Measurements from ENCODE around the gene CPEB4. TPM values are rescaled to one million over a fixed set of nuclear protein-coding genes. Genes with fewer than 3 reads are reported as not detected.

The CPEB4 gene
- total RNA-seq, 5 donors from 2014 or later (not counting 1 experiment from before 2014, with no cell fraction given), result 13.8 to 25.9 (median 14.9) TPM

DNA sequence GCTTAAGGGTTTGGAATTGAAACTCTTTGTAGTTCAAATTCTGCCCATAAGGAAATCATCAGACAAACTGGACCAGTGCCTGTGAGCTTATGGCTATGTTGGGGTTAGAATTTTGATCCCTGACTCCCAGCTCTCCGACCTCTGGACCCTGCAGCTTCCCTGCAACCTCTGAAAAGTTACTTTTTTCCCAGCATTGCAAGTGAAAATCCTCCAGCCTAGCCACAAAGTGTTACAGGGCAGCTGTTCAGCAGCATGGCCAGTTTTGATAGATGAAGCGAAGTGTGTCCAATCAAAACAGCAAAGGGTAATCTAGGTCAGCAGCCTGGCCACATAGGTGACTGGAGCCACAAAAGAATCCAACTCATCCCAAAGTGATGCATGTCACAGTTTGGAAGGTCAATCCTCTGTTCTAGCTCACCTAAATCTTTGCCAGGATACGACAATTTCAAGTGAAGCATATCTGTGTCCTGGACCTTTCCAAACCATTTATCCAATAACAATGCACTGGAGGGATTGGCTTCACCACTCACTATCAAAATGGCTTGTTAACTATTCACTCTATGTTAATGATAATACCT lies 4.7 kb upstream of the CPEB4 start:
- Histone ChIP-seq H3K9me3 (no peaks in the 10 kb centered on the region), H3K4me3 (ENCODE audit: control insufficient read depth in 1 of 2, extremely low read depth in 1 of 2, low read length in 1 of 2) (no peak overlapping the region), H3K4me1 (ENCODE audit: control insufficient read depth in 1 of 2, extremely low read depth in 1 of 2, insufficient read depth in 2 of 2, low read length in 2 of 2) (peaks cover 11 to 31% of the 10 kb centered on the region in 2 experiments), H3K27ac (ENCODE audit: low read length) (no peak overlapping the region), H3K36me3 (ENCODE audit: control insufficient read depth in 2 of 2, extremely low read depth in 1 of 2, insufficient read depth in 1 of 2, low read length in 1 of 2) (no peaks in the 10 kb centered on the region), H3K27me3 (replicated peaks in 1 of 2; ENCODE audit: control insufficient read depth in 2 of 2, extremely low read depth in 1 of 2, insufficient read depth in 2 of 2, low read length in 1 of 2) (no peaks in the 10 kb centered on the region)
- CTCF ChIA-PET, result interaction anchor here (0.7 to 1.1 kb wide), 2 partner anchors 18 to 30 kb away, joined by 3 read pairs; no protein-coding TSS in a partner anchor
- no peak for ATAC-seq (replicated peaks in 1 of 4)
- H3K4me3 Mint-ChIP-seq, result no peak overlapping the region
- peak overlapping the region in 1 of 2 donors; percentile 4 for H3K27ac Mint-ChIP-seq
- peaks cover 38 to 48% (median 40%) of the 10 kb centered on the region in 3 donors for H3K4me1 Mint-ChIP-seq
- no peaks in the 10 kb centered on the region for H3K27me3 Mint-ChIP-seq
- peaks cover 0 to 7% (median 0%) of the 10 kb centered on the region in 3 donors for H3K9me3 Mint-ChIP-seq
- 85% methylated on average over 2 of the region's 3 CpGs for WGBS (ENCODE audit: insufficient coverage)
- POLR2A ChIA-PET, result no interaction called here
- H3K36me3 Mint-ChIP-seq, result peaks cover 2% of the 10 kb centered on the region
- DNase-seq, result no peak

DNA sequence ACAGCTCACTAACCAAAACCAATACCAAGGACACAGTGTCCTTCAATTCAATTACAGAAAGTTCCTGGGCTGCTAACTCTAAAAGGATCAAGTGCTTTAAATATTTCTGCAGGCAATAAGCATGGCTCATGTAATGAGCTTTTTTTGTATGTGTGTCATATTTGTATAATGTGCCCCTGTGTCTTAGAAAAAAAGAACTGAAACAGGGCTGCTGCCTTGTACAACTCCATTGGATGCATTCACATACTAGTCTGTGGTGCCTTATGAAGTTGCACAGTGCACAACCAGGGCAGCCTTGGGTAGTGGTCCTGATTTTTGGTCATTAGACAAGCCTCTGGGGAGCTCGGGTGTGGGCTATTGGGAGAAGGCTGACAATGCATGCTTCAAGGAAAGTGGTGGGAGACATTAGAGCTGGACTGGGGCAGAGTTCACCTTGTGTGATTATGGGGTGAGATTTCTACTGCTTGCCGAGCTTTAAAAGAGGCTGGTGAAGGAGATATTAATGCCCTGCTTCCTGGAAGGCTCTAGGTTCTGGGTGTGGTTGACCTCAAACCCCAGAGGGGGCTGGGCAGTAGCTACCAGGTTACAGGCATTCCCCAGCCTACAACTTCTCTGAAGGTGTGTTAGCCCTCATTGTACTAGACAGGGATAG lies 3.6 kb upstream of the CPEB4 start:
- Histone ChIP-seq H3K27me3 (replicated peaks in 1 of 2; ENCODE audit: control insufficient read depth in 2 of 2, extremely low read depth in 1 of 2, insufficient read depth in 2 of 2, low read length in 1 of 2) (no peaks in the 10 kb centered on the region), H3K9me3 (no peaks in the 10 kb centered on the region), H3K36me3 (ENCODE audit: control insufficient read depth in 2 of 2, extremely low read depth in 1 of 2, insufficient read depth in 1 of 2, low read length in 1 of 2) (no peaks in the 10 kb centered on the region), H3K4me1 (ENCODE audit: control insufficient read depth in 1 of 2, extremely low read depth in 1 of 2, insufficient read depth in 2 of 2, low read length in 2 of 2) (peaks cover 13 to 36% of the 10 kb centered on the region in 2 experiments), H3K27ac (ENCODE audit: low read length) (peak overlapping the region; percentile 54), H3K4me3 (ENCODE audit: control insufficient read depth in 1 of 2, extremely low read depth in 1 of 2, low read length in 1 of 2) (no peak overlapping the region)
- DNase-seq (peak in 30 of 35 experiments; percentile 13 to 73 (median 38)), ATAC-seq (replicated peaks in 1 of 4) (no peak)
- POLR2A ChIA-PET, result interaction anchor here (0.5 to 1.1 kb wide), 5 partner anchors 12 to 269 kb away, joined by 3 to 5 read pairs (median 3); no protein-coding TSS in a partner anchor
- peaks cover 45 to 56% (median 46%) of the 10 kb centered on the region in 3 donors for H3K4me1 Mint-ChIP-seq
- peak overlapping the region; percentile 75 to 86 for H3K27ac Mint-ChIP-seq
- 19% methylated on average over 2 of the region's 2 CpGs for WGBS (ENCODE audit: insufficient coverage)
- CTCF ChIA-PET, result interaction anchor here (0.5 to 1.6 kb wide), 9 partner anchors 10 to 1200 kb away, joined by 3 to 10 read pairs (median 4); partner anchors contain the start of gene BOD1 (in 1 of the 2)
- peaks cover 2% of the 10 kb centered on the region for H3K36me3 Mint-ChIP-seq
- H3K27me3 Mint-ChIP-seq, result no peaks in the 10 kb centered on the region
- H3K4me3 Mint-ChIP-seq, result peak overlapping the region in 1 of 3 donors; percentile 87
- peaks cover 0 to 7% (median 0%) of the 10 kb centered on the region in 3 donors for H3K9me3 Mint-ChIP-seq

DNA sequence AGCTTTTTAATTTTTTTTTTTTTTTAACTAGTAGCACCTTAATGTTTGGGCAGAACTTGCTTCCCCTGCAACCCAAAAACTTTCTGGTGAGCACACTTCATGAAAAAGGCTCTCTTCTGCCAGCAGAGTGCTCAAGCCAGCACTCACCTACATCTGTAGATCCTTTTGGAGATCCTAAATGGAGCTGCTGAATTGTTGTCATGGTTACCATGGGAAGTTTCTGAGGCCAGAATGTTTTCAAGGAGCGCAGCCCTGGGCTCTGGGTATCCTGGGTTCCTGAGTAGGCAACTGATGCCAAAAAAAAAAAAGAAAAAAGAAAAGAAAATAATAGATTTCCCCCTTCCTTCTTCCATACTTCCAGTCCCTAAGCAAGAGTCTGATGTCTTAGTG lies 3.1 kb upstream of the CPEB4 start:
- Histone ChIP-seq H3K9me3 (no peaks in the 10 kb centered on the region), H3K4me3 (ENCODE audit: control insufficient read depth in 1 of 2, extremely low read depth in 1 of 2, low read length in 1 of 2) (peak overlapping the region in 1 of 2 donors; percentile 10), H3K4me1 (ENCODE audit: control insufficient read depth in 1 of 2, extremely low read depth in 1 of 2, insufficient read depth in 2 of 2, low read length in 2 of 2) (peaks cover 15 to 41% of the 10 kb centered on the region in 2 experiments), H3K27ac (ENCODE audit: low read length) (peak overlapping the region; percentile 54), H3K27me3 (replicated peaks in 1 of 2; ENCODE audit: control insufficient read depth in 2 of 2, extremely low read depth in 1 of 2, insufficient read depth in 2 of 2, low read length in 1 of 2) (no peaks in the 10 kb centered on the region), H3K36me3 (ENCODE audit: control insufficient read depth in 2 of 2, extremely low read depth in 1 of 2, insufficient read depth in 1 of 2, low read length in 1 of 2) (no peaks in the 10 kb centered on the region)
- Mint-ChIP-seq H3K9me3 (peaks cover 0 to 7% (median 0%) of the 10 kb centered on the region in 3 donors), H3K36me3 (peaks cover 2% of the 10 kb centered on the region), H3K4me3 (peak overlapping the region in 1 of 3 donors; percentile 87), H3K4me1 (peaks cover 51 to 61% (median 52%) of the 10 kb centered on the region in 3 donors), H3K27ac (peak overlapping the region; percentile 86 to 87), H3K27me3 (no peaks in the 10 kb centered on the region)
- no CpG with 5 or more reads among the region's 1 CpG for whole genome bisulfite sequencing (ENCODE audit: insufficient coverage)
- no peak for ATAC-seq (replicated peaks in 1 of 4)
- no peak for DNase-seq
- POLR2A ChIA-PET, result interaction anchor here (0.5 to 1.1 kb wide), 4 partner anchors 12 to 269 kb away, joined by 3 to 5 read pairs (median 4); no protein-coding TSS in a partner anchor
- CTCF ChIA-PET, result interaction anchor here (0.5 to 1.6 kb wide), 9 partner anchors 10 to 1376 kb away, joined by 3 to 10 read pairs (median 4); partner anchors contain the start of gene BOD1 (in 1 of the 2)

DNA sequence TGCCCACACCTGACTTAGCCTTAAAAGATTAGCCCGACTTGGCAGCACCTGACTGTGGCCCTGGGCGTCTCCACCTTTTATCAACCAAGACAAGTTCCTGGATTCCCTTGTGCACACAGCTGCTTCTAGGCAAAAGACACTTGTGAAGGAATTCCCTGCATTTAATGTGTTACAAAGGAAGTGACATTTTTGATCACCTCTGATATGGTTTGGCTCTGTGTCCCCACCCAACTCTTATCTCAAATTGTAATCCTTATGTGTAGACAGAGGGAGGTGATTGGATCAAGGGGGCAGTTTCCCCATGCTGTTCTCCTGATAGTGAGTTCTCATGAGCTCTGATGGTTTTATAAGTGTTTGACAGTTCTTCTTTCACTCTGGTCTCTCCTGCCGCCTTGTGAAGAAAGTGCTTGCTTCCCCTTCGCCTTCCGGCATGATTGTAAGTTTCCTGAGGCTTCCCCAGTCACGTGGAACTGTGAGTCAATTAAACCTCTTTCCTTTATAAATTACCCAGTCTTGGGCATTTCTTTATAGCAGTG lies 2.6 kb upstream of the CPEB4 start:
- no peaks in the 10 kb centered on the region for H3K9me3 ChIP-seq
- WGBS (ENCODE audit: insufficient coverage), result 83% methylated on average over 1 of the region's 6 CpGs
- ChIA-PET CTCF (interaction anchor here (0.5 to 1.6 kb wide), 6 partner anchors 11 to 1377 kb away, joined by 3 to 10 read pairs (median 4); partner anchors contain the start of gene BOD1 (in 1 of the 2)), POLR2A (interaction anchor here in 1 of 2 donors (1.0 kb wide), 1 partner anchor 33 kb away, joined by 5 read pairs; no protein-coding TSS in a partner anchor)
- peak in 2 of 35 experiments; percentile 28 to 35 for DNase-seq
- peak overlapping the region; percentile 86 to 87 for H3K27ac Mint-ChIP-seq
- H3K4me1 ChIP-seq (ENCODE audit: control insufficient read depth in 1 of 2, extremely low read depth in 1 of 2, insufficient read depth in 2 of 2, low read length in 2 of 2), result peaks cover 18 to 46% of the 10 kb centered on the region in 2 experiments
- no peaks in the 10 kb centered on the region for H3K36me3 ChIP-seq (ENCODE audit: control insufficient read depth in 2 of 2, extremely low read depth in 1 of 2, insufficient read depth in 1 of 2, low read length in 1 of 2)
- ATAC-seq (replicated peaks in 1 of 4), result no peak
- peak overlapping the region in 2 of 3 donors; percentile 1 to 87 for H3K4me3 Mint-ChIP-seq
- no peak overlapping the region for H3K4me3 ChIP-seq (ENCODE audit: control insufficient read depth in 1 of 2, extremely low read depth in 1 of 2, low read length in 1 of 2)
- H3K9me3 Mint-ChIP-seq, result peaks cover 0 to 7% (median 0%) of the 10 kb centered on the region in 3 donors
- H3K27ac ChIP-seq (ENCODE audit: low read length), result peak overlapping the region; percentile 54
- H3K27me3 Mint-ChIP-seq, result no peaks in the 10 kb centered on the region
- H3K27me3 ChIP-seq (replicated peaks in 1 of 2; ENCODE audit: control insufficient read depth in 2 of 2, extremely low read depth in 1 of 2, insufficient read depth in 2 of 2, low read length in 1 of 2), result no peaks in the 10 kb centered on the region
- H3K4me1 Mint-ChIP-seq, result peaks cover 55 to 66% (median 57%) of the 10 kb centered on the region in 3 donors
- H3K36me3 Mint-ChIP-seq, result peaks cover 2% of the 10 kb centered on the region

DNA sequence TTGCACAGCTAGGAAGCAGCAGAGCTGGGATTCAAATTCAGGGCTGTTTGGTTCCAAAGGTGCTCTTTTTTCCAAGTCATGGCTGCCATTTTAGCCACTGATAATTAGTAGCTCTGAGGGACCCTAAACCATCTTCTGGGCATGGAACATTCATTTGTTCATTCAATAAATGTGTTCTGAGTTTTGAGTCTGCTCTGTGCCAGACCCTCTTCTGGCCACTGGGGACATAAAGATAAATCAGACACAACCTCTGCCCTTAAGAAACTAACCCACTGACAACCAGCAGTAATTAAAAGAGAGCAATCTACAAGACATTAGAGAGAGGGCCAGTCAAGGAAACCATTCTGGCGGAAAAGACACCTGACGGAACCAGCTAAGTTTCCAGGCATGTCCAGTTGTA lies 2.0 kb upstream of the CPEB4 start:
- CTCF ChIA-PET, result interaction anchor here in 1 of 2 donors (0.7 to 1.0 kb wide), 2 partner anchors 29 to 270 kb away, joined by 3 read pairs; no protein-coding TSS in a partner anchor
- Histone ChIP-seq H3K36me3 (ENCODE audit: control insufficient read depth in 2 of 2, extremely low read depth in 1 of 2, insufficient read depth in 1 of 2, low read length in 1 of 2) (no peaks in the 10 kb centered on the region), H3K27me3 (replicated peaks in 1 of 2; ENCODE audit: control insufficient read depth in 2 of 2, extremely low read depth in 1 of 2, insufficient read depth in 2 of 2, low read length in 1 of 2) (no peaks in the 10 kb centered on the region), H3K4me1 (ENCODE audit: control insufficient read depth in 1 of 2, extremely low read depth in 1 of 2, insufficient read depth in 2 of 2, low read length in 2 of 2) (peaks cover 19 to 47% of the 10 kb centered on the region in 2 experiments), H3K27ac (ENCODE audit: low read length) (no peak overlapping the region), H3K4me3 (ENCODE audit: control insufficient read depth in 1 of 2, extremely low read depth in 1 of 2, low read length in 1 of 2) (no peak overlapping the region), H3K9me3 (no peaks in the 10 kb centered on the region)
- Mint-ChIP-seq H3K4me1 (peaks cover 60 to 71% (median 63%) of the 10 kb centered on the region in 3 donors), H3K27me3 (no peaks in the 10 kb centered on the region), H3K36me3 (peaks cover 2% of the 10 kb centered on the region), H3K4me3 (peak overlapping the region; percentile 10 to 87 (median 47)), H3K27ac (peak overlapping the region; percentile 66 to 86), H3K9me3 (peaks cover 0 to 7% (median 0%) of the 10 kb centered on the region in 3 donors)
- DNase-seq (no peak), ATAC-seq (replicated peaks in 1 of 4) (no peak)
- WGBS (ENCODE audit: insufficient coverage), result 93% methylated on average over 2 of the region's 2 CpGs
- POLR2A ChIA-PET, result interaction anchor here in 1 of 2 donors (1.0 kb wide), 1 partner anchor 32 kb away, joined by 5 read pairs; no protein-coding TSS in a partner anchor
